T-helper 1 cell (primary cell): ENCODE measurements around the gene CTCFL.
"Not testable (repeated sequence)": the region's sequence is repeated elsewhere in the genome, so short reads cannot be mapped to it uniquely, and the experiment has no call there.

ENCODE experiments used
- DNase-seq, 5 donors: peaks; one replicate each; pipeline ENCODE4 v3.0.0-alpha.2; 2012 to 2020

The CTCFL gene

DNA sequence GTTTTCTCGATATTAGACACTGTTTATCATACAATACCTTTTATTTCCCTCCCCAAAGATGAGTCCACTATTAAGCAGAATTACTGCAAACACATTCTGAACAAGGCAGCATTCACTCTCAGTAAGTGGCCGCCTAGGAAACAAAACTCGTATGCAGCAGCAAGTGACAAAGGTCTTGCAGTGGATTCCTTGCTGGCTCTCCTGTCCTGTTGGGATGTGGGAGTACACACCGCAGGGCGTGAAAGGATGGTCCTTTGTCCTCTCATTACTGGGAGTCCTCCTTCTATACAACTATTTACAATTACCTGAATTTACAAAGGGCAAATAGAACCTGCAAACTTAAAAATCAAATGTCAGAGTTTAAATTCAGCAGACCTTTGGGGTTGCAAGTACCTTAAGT is 16.1 kb downstream of the CTCFL start:
- no peak for DNase-seq

GRCh38 chr20:57508381-57508780 is 16.6 kb downstream of the CTCFL start:
- DNase-seq = no peak

GRCh38 chr20:57507477-57507876 is 17.5 kb downstream of the CTCFL start:
- no peak for DNase-seq

- no peak for DNase-seq
Observed at GRCh38 chr20:57505979-57506378, 19.0 kb downstream of the CTCFL start.

DNA sequence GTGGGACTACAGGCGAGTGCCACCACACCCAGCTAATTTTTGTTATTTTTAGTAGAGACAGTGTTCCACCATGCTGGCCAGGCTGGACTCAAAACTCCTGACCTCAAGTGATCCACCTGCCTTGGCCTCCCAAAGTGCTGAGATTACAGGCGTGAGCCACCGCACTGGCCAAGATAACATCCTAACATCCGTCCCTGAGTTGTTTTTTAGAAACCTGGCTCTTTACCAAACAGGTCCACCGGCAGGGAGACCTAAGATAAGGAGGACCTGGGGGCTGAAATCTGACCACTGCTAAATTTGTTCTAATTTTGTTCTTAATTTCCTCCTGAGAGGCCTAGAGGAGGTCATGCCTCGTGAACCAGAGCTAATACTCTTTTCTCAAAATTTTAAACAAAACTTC is 20.5 kb downstream of the CTCFL start:
- DNase-seq = no peak

DNA sequence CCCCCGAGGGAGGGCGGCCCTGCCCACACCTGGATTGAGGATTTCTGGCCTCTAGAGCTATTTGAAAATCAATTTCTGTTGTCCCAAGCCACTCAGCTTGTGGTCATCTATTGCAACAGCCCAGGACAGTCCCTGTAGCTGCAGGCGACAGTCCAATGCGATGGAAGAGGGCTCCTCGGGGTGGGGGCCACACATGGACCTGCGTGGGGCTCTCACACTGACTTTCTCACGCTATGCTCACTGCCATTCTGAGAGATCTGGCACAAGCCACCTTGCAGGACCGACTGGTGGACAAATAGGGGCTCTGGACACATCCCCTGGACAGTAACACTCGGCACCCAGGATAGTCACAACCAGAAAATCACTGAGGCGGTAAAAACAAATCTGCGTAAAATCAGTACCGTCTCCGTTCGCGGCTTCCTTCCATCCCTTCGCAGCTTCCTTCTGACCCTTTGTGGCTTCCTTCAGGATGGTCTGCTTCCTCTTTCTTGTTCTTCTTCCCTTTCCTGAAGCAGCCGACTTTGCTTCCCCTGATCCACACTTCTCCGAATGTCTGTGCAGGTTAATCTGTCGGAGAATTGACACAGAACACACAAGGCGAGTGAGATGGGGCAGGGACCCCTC is 21.8 kb downstream of the CTCFL start:
- no peak for DNase-seq

GRCh38 chr20:57502336-57502700 is 22.6 kb downstream of the CTCFL start:
- DNase-seq = no peak

- no peak for DNase-seq
Observed at GRCh38 chr20:57501461-57502335, 23.2 kb downstream of the CTCFL start.

DNA sequence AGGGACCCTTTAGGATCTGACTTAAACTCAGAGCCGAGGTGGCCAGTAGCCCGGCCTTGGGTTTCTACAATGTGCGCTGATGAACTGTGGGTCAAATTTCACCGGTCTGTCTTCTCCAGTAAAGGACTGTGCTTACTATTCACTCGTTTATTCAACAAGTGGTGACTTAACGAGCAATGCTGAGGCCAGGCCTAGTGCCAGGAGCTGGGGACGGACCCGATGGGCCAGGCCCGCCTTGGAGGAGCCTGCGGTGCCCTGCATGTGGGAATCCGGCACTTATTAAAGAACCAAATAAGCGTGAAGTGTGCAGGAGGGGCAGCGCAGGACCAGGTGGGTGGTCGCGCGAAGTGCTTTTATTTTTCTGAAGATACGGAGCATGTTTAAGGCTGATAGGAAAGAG is 24.0 kb downstream of the CTCFL start:
- no peak for DNase-seq

DNA sequence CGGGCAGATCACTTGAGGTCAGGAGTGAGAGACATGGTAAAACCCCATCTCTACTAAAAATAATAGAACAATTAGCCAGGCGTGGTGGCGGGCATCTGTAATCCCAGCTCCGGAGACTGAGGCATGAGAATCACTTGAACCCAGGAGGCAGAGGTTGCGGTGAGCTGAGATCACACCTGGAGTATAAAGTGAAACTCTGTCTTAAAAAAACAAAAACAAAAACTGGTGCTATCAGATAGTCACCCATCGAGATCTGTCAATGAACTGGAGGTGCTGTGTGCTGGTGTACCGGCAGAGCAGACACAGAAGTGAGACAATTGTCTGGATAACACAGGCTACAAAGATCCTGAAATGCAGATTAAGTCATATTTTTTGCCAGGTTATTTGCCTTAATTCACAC is 24.7 kb downstream of the CTCFL start:
- DNase-seq = no peak

DNA sequence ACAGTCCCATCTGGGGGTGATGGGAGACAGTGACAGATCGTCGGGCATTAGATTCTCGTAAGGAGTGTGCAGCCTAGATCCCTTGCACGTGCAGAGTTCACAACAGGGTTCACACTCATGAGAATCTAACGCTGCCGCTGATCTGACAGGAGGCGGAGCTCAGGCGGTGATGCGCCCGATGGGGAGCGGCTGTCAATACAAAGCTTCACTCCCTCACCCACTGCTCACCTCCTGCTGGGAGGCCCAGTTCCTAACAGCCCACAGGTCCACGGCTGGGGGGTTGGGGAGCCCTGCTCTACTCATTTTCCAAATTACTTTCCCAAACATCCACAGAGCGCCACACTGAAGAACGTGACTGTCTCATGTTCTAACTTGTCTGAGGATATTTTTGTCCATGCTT is 25.3 kb downstream of the CTCFL start:
- no peak for DNase-seq

DNA sequence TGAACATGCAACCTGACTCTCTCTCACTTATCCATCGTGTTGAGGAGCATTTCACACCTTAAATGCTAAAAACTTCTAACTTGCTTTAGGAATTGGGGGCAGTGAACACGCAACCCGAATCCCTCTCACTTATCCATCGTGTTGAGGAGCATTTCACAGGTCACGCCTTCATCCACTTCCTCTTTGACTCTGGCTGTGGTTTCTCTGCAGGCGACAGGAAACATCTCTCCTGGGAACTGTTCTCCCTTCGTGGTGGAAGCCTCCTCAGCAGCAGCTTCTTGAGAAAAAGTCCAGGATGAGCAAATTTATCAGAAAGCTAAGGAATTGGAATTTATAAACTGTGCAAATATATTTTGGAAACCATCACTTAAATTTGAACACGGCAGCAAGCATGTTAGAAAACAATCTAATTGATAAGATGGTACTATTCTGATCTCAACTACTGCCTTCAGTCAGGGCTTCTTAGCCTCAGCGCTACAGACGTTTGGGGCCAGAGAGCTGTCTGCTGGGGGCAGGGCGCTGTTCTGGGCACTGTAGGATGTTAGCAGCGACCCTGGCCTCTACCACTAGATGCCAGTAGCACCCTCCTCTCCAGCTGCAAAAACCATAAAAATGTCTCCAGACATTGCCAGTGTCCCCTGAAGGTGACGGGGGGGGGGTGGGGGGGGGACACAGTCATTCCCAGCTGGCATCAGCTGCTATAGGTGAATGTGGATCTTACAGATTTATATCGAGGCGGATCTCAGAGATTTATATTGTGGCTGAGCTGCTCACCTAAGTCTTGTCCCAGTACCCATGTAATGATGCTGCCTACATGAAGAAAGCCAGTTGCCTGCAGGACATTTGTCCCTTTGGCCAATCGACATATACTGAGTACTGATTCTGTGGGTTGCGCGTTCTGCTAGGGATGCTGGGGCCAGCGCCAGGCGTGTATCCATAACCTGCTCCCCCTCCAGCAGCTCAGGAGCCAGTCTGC is 26.2 kb downstream of the CTCFL start:
- DNase-seq = peak in 3 of 5 donors; percentile 12 to 16 (median 12)

DNA sequence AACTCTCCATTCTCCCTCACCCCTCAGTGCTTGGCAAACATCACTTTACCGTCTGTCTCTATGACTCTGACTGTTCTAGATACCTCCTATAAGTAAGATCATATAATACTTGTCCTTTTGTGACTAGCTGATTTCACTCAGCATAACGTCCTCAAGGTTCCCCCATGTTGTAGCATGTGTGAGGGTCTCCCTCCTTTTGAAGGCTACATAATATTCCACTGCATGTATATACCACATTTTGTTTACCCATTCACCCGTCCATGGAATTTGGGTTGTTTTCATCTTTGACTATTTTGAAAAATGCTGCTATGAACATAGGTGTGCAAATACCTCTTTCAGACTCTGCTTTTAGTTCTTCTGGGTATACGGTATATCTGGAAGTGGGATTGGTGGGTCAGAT is 28.3 kb downstream of the CTCFL start:
- DNase-seq = no peak

DNA sequence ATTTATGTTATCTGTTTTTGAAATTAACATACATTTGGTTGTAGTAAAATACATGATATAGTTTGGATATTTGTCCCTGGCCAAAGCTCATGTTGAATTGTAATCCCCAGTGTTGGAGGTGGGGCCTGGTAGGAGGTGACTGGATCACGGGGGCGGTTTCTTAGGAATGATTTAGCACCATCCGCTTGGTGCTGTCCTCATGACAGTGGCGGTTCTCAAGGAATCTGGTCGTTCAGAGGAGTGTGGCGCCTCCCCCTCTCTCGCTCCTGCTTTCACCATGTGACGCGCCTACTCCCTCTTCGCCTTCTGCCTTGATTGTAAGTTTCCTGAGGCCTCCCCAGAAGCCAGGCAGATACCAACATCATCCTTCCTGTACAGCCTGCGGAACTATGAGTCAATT is 29.0 kb downstream of the CTCFL start:
- DNase-seq = no peak

GRCh38 chr20:57493091-57493615 is 31.8 kb downstream of the CTCFL start:
- no peak for DNase-seq

DNA sequence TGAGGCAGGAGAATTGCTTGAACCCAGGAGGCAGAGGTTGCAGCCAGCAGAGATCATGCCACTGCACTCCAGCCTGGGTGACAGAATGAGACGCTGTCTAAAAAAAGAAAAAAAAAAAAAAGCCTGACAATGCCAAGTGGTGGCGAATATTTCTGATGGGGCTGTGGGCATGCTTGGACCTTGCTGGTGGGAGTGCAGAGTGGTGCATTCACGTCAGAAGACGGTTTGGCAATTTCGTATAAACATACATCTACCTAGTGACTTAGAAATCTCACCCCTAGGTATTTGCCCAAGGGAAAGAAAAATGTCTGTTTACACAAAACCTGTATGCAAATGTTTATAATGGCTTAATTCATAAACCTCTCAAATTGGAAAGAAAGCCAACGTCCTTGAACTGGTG is 33.6 kb downstream of the CTCFL start:
- DNase-seq = no peak

- DNase-seq = not testable (repeated sequence)
Observed at GRCh38 chr20:57488277-57488676, 36.7 kb downstream of the CTCFL start.

GRCh38 chr20:57485770-57486169 is 39.2 kb downstream of the CTCFL start:
- no peak for DNase-seq

DNA sequence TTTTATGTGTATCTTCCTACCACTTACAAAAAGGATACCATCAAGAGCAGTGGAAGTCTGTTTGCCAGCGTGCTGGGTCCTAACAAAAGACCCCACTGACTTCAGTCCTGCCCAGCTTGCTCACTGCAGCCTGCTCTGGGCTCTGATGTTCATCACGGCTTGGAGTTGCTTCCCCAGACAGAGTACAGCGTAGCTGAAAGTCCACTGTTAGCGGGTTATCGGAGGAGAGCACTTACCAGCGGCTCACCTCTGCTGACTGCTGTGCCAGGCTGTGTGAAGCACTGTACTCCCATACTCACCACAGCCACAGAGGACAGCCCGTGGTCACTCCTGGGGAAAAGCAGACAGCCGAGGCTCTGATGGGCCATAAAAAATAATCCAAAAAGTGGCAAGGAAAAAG is 40.2 kb downstream of the CTCFL start:
- no peak for DNase-seq

- DNase-seq = no peak
Observed at GRCh38 chr20:57483287-57484050, 41.5 kb downstream of the CTCFL start.

DNA sequence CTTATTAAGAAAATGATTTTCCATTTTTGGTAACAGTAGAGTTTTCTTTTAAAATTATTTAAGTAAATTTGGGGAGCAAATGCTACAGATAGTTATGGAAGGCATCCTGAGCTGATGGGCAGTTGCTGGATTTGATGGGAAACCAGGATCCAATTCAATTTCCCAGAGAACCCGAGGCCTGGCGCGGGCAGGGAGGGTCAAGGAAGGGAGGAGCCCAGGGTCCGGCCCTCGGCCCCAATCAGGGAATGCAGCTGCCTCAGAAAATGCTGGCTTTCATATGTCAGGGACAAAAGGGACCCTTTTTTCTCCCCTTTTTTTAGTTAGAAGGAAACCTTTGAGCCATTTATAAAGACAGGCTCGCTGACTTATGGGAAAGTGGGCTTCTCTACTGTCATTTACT is 42.1 kb downstream of the CTCFL start:
- DNase-seq = no peak

DNA sequence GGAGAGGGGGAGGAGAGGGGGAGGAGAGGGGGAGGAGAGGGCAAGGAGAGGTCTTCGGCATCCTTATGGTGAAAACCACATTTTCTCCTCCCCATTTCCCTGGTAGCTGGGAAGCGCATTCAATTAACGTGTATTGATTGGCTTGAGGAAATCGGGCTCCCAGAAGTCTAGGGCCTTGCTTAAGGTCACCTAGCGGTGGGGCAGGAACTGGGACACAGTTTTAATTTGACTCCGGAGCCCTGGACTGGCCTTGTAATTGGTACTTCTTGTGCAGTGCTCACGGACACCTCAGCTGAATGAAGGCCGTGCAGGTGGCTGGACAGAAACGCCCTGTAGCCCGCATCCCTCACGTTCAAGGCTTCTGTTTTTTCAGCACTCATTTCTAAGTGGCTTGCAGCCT is 42.8 kb downstream of the CTCFL start:
- no peak for DNase-seq
